ENCODE measurements around the gene GUCY2F. TPM values are rescaled to one million over a fixed set of nuclear protein-coding genes. Genes with fewer than 3 reads are reported as not detected.

Gene GUCY2F
- total RNA-seq, 1 donor from 2014 or later = 0.07 TPM

DNA sequence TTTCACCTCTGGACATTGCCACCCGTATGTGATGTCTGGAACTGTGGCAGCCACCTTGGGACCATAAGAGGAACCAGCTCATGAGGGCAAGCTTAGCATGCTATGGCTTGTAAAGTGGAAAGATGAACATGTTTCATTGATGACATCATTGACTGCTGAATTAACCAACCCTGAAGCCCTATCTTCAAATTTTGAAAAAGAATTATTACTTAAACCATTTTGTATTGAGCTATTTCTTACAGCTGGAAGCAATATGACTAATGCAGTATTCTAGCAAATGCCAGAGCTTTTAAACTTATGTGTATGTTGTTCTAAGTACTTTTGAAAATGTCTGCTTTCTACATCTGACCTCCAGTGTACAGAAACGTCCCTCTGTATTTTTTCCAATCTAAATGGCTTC is 18.1 kb downstream of the GUCY2F start:
- H3K27me3 Mint-ChIP-seq (ENCODE audit: insufficient read depth, low read depth) = peaks cover 2% of the 10 kb centered on the region

DNA sequence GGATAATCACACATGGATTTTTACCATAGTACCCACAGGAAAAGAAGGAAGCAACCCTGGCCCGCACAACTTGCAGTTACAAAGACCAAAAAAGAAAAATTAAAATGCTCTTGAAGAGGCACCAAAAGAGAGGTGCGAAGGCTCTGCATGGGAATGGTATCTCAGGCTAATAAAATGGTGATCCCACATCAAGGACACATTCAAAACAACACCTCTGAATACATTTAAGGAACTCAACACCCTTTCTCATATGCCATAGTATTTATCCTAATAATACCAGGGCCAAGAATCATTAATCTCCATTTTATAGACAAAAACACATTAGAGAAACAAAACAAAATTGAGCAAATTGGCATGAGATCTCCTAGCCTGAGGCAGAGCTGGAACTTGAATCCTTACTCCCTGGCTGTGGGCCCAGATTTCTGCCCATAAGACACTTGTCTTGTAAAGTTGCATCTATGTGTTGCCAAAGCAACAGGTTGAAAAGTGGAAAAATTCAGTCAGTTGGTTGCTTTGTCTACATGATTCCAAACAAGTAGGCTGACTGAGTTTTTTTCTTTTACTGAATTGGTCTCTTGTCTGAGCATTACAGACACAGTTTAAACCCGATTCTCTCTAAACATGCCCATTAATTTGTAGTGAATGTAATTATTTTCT is 33.5 kb downstream of the GUCY2F start:
- TF ChIP-seq EZH2 (IDR thresholded peaks at IDR 0.05) (no peak), EZH2phosphoT487 (IDR thresholded peaks at IDR 0.05) (no peak)
- TF ChIP-seq, protein P1, sequence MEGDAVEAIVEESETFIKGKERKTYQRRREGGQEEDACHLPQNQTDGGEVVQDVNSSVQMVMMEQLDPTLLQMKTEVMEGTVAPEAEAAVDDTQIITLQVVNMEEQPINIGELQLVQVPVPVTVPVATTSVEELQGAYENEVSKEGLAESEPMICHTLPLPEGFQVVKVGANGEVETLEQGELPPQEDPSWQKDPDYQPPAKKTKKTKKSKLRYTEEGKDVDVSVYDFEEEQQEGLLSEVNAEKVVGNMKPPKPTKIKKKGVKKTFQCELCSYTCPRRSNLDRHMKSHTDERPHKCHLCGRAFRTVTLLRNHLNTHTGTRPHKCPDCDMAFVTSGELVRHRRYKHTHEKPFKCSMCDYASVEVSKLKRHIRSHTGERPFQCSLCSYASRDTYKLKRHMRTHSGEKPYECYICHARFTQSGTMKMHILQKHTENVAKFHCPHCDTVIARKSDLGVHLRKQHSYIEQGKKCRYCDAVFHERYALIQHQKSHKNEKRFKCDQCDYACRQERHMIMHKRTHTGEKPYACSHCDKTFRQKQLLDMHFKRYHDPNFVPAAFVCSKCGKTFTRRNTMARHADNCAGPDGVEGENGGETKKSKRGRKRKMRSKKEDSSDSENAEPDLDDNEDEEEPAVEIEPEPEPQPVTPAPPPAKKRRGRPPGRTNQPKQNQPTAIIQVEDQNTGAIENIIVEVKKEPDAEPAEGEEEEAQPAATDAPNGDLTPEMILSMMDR (IDR thresholded peaks at IDR 0.05) = no peak
- Histone ChIP-seq H3K9ac (no peak overlapping the region), H3K4me1 (peaks cover 34% of the 10 kb centered on the region), H3K9me3 (ENCODE audit: low read depth) (peaks cover 2% of the 10 kb centered on the region), H3K79me2 (ENCODE audit: low read depth) (no peaks in the 10 kb centered on the region), H3K27me3 (no peaks in the 10 kb centered on the region), H3K4me2 (peak overlapping the region; percentile 32), H3F3A (ENCODE audit: low read depth) (peaks cover 13% of the 10 kb centered on the region), H2AFZ (replicated peaks) (peak overlapping the region; percentile 98), H3K4me3 (no peak overlapping the region), H3K27ac (peak overlapping the region; percentile 67), H4K20me1 (ENCODE audit: low read depth) (no peaks in the 10 kb centered on the region), H3K36me3 (no peaks in the 10 kb centered on the region)
- no peak for DNase-seq (ENCODE audit: low spot score)
- Mint-ChIP-seq H3K4me1 (peaks cover 27% of the 10 kb centered on the region), H3K27ac (peak overlapping the region; percentile 59), H3K27me3 (ENCODE audit: insufficient read depth, low read depth) (no peaks in the 10 kb centered on the region), H3K4me3 (no peak overlapping the region), H3K36me3 (no peaks in the 10 kb centered on the region), H3K9me3 (peaks cover 18% of the 10 kb centered on the region)

More for the DNA sequence above, 18.1 kb downstream of the GUCY2F start:
- Histone ChIP-seq H2AFZ (replicated peaks) (no peak overlapping the region), H3K4me3 (no peak overlapping the region), H3K9me3 (ENCODE audit: low read depth) (no peaks in the 10 kb centered on the region), H3K4me1 (peaks cover 5% of the 10 kb centered on the region), H3K79me2 (ENCODE audit: low read depth) (no peaks in the 10 kb centered on the region), H3F3A (ENCODE audit: low read depth) (no peaks in the 10 kb centered on the region), H3K36me3 (no peaks in the 10 kb centered on the region), H3K4me2 (no peak overlapping the region), H3K27me3 (no peaks in the 10 kb centered on the region), H3K9ac (no peak overlapping the region), H4K20me1 (ENCODE audit: low read depth) (no peaks in the 10 kb centered on the region), H3K27ac (no peak overlapping the region)
- Mint-ChIP-seq H3K9me3 (peaks cover 9% of the 10 kb centered on the region), H3K4me3 (no peak overlapping the region), H3K27ac (no peak overlapping the region), H3K36me3 (no peaks in the 10 kb centered on the region), H3K4me1 (peaks cover 2% of the 10 kb centered on the region)
- no peak for DNase-seq (ENCODE audit: low spot score)
- TF ChIP-seq EZH2 (IDR thresholded peaks at IDR 0.05) (no peak), EZH2phosphoT487 (IDR thresholded peaks at IDR 0.05) (no peak)
- TF ChIP-seq, protein P1 (IDR thresholded peaks at IDR 0.05) = no peak

- Mint-ChIP-seq H3K4me1 (peaks cover 12% of the 10 kb centered on the region), H3K36me3 (no peaks in the 10 kb centered on the region), H3K9me3 (peaks cover 11% of the 10 kb centered on the region), H3K4me3 (no peak overlapping the region), H3K27ac (no peak overlapping the region), H3K27me3 (ENCODE audit: insufficient read depth, low read depth) (no peaks in the 10 kb centered on the region)
- no peaks in the 10 kb centered on the region for H3K36me3 ChIP-seq
- H3K79me2 ChIP-seq (ENCODE audit: low read depth) = no peaks in the 10 kb centered on the region
- H3K4me1 ChIP-seq = peaks cover 8% of the 10 kb centered on the region
- no peak overlapping the region for H2AFZ ChIP-seq (replicated peaks)
- H3K27me3 ChIP-seq = no peaks in the 10 kb centered on the region
- H3F3A ChIP-seq (ENCODE audit: low read depth) = peaks cover 5% of the 10 kb centered on the region
- H3K9ac ChIP-seq = no peak overlapping the region
- no peak for DNase-seq (ENCODE audit: low spot score)
- no peak overlapping the region for H3K4me3 ChIP-seq
- H3K4me2 ChIP-seq = no peak overlapping the region
- no peak for TF ChIP-seq EZH2phosphoT487 (IDR thresholded peaks at IDR 0.05)
- TF ChIP-seq, protein P1 (IDR thresholded peaks at IDR 0.05) = no peak
- no peak for TF ChIP-seq EZH2 (IDR thresholded peaks at IDR 0.05)
- no peaks in the 10 kb centered on the region for H4K20me1 ChIP-seq (ENCODE audit: low read depth)
- H3K27ac ChIP-seq = no peak overlapping the region
- peaks cover 2% of the 10 kb centered on the region for H3K9me3 ChIP-seq (ENCODE audit: low read depth)
Measured at GRCh38 chrX:109441266-109441665, 40.6 kb downstream of the GUCY2F start.

Data from neural progenitor cell (in vitro differentiated cells).